ENCODE measurements around the gene LYG1. TPM values are rescaled to one million over a fixed set of nuclear protein-coding genes. Genes with fewer than 3 reads are reported as not detected.

Gene LYG1
- total and polyA plus RNA-seq, 7 donors: 0.71 to 2.0 (median 1.2) TPM; not detected in 4

DNA sequence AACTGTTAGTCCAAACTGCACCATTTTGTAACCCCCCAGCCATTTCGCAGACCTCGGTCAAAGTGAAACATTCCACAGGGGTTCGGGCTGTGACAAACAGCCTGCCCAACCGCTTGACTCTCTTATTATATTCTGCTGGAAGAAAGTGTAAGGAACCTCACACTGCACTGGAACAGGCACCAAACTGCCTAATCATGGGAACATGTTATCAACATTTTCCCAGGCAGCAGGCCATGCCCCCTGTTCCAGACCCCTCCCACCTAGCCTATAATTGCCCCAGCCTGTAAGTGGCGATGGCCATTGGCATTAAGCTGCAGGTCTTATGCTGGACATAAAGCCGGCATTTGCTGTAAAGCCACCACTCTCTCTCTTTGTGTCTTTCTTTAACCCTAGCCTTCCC, 62.4 kb downstream of the LYG1 start:
- TF ChIP-seq POLR2A (IDR thresholded peaks at IDR 0.05): no peak
- TF ChIP-seq EP300 (IDR thresholded peaks at IDR 0.05): no peak
- no peak for TF ChIP-seq CTCF (IDR thresholded peaks at IDR 0.05)
- TF ChIP-seq POLR2AphosphoS5 (IDR thresholded peaks at IDR 0.05): no peak
- no peaks in the 10 kb centered on the region for H3K9me3 ChIP-seq
- H3K27ac ChIP-seq: no peak overlapping the region
- intact Hi-C loops (cut with DNase I): no loop called here
- no peak overlapping the region for H3K4me3 ChIP-seq
- no peaks in the 10 kb centered on the region for H3K27me3 ChIP-seq
- H3K4me1 ChIP-seq: no peaks in the 10 kb centered on the region
- 95 to 97% methylated on average over 6 of the region's 6 CpGs for WGBS, 2 donors
- DNase-seq: no peak
- no peaks in the 10 kb centered on the region for H3K36me3 ChIP-seq

Other genes starting within 250 kb of the LYG1 start
- not detected for gene C2orf15, start 159.5 kb downstream of the LYG1 start, total RNA-seq
- 1 to 10 TPM; 2.4 to 2.8 (median 2.5) TPM for gene C2orf15, start 159.5 kb downstream of the LYG1 start, polyA plus RNA-seq
- gene TSGA10, start 146.3 kb downstream of the LYG1 start, total RNA-seq: 1 to 10 TPM; 1.4 to 8.4 (median 3.8) TPM
- gene TSGA10, start 146.3 kb downstream of the LYG1 start, polyA plus RNA-seq: 1 to 10 TPM; 1.8 to 2.5 (median 2.3) TPM
- gene LIPT1, start 146.2 kb downstream of the LYG1 start, total RNA-seq: 1 to 10 TPM; 4.8 to 9.5 (median 7.4) TPM
- 1 to 10 TPM; 3.9 to 9.0 (median 5.1) TPM for gene LIPT1, start 146.2 kb downstream of the LYG1 start, polyA plus RNA-seq
- 10 to 100 TPM; 18.3 to 30.9 (median 23.5) TPM for gene MITD1, start 120.1 kb downstream of the LYG1 start, total RNA-seq
- gene MITD1, start 120.1 kb downstream of the LYG1 start, polyA plus RNA-seq: 10 to 100 TPM; 25.7 to 37.1 (median 31.8) TPM
- 10 to 100 TPM; 36.4 to 40.5 (median 38.1) TPM for gene MRPL30, start 120.0 kb downstream of the LYG1 start, total RNA-seq
- 10 to 100 TPM; 21.0 to 29.4 (median 21.6) TPM for gene MRPL30, start 120.0 kb downstream of the LYG1 start, polyA plus RNA-seq
- gene LYG2, start 45.5 kb downstream of the LYG1 start, total RNA-seq: not detected
- not detected for gene LYG2, start 45.5 kb downstream of the LYG1 start, polyA plus RNA-seq
- 10 to 100 TPM; 26.0 to 41.3 (median 33.8) TPM for gene TXNDC9, start 35.1 kb upstream of the LYG1 start, total RNA-seq
- gene TXNDC9, start 35.1 kb upstream of the LYG1 start, polyA plus RNA-seq: 10 to 100 TPM; 31.3 to 57.6 (median 33.0) TPM
- 10 to 100 TPM; 32.7 to 44.3 (median 40.8) TPM for gene EIF5B, start 36.2 kb upstream of the LYG1 start, total RNA-seq
- gene EIF5B, start 36.2 kb upstream of the LYG1 start, polyA plus RNA-seq: 10 to 100 TPM; 15.0 to 23.8 (median 19.2) TPM
- 10 to 100 TPM; 41.7 to 73.1 (median 46.7) TPM for gene REV1, start 188.8 kb upstream of the LYG1 start, total RNA-seq
- gene REV1, start 188.8 kb upstream of the LYG1 start, polyA plus RNA-seq: 10 to 100 TPM in 1 of 3 donors, 1 to 10 TPM in 2; 7.2 to 16.2 (median 7.2) TPM

Data from sigmoid colon (tissue), 7 donors.